PC-3 (cell line): ENCODE data around the gene C3AR1. TPM values are rescaled to one million over a fixed set of nuclear protein-coding genes. Genes with fewer than 3 reads are reported as not detected.

Source experiments
- ATAC-seq: fragments of 200-7000 bp; cut with Tn5 transposase; 2 replicates; pipeline ENCODE4 v1.9.1; 2020; ENCODE audit warnings: mild to moderate bottlenecking, moderate library complexity
- BruUV-seq: library from RNA; stranded (reverse); fragments of 400-500 nt; replicated peaks from 2 replicates; lab custom pipeline; 2021; lab: Mats Ljungman, UMichigan
- CTCF ChIA-PET: fragments of 300-600 bp; sonication (Branson Sonifier 250); formaldehyde crosslinking; loops from one replicate; lab custom pipeline; 2022; ENCODE audit warnings: antibody characterized with exemption; lab: Charles Lee
- POLR2A ChIA-PET: fragments of 300-600 bp; sonication (Branson Sonifier 250); formaldehyde crosslinking; loops from one replicate; lab custom pipeline; 2022; ENCODE audit warnings: antibody characterized with exemption; ENCODE audit not compliant: unreplicated experiment; lab: Charles Lee
- DNase-seq: peaks from one replicate; pipeline ENCODE4 v3.0.0-alpha.2; 2015
- H2AFZ ChIP-seq: fragments of 300-600 bp; sonication (generic); 2 replicates; pipeline ENCODE4 v1.6.0; 2016; ENCODE audit warnings: antibody characterized with exemption, low read length
- H3F3A ChIP-seq: fragments of 300-600 bp; sonication (generic); one replicate; pipeline ENCODE4 v1.6.0; 2017; ENCODE audit warnings: antibody characterized with exemption, low read length, control low read depth, mild to moderate bottlenecking; ENCODE audit not compliant: unreplicated experiment
- H3K27ac ChIP-seq: fragments of 300-600 bp; sonication (generic); 2 replicates; pipeline ENCODE4 v1.5.1; 2016; ENCODE audit warnings: mild to moderate bottlenecking, low read length
- H3K27me3 ChIP-seq: fragments of 300-600 bp; sonication (generic); 2 replicates; pipeline ENCODE4 v1.6.1; 2016; ENCODE audit warnings: low read length, mixed read lengths
- H3K36me3 ChIP-seq: fragments of 300-600 bp; sonication (generic); 2 replicates; pipeline ENCODE4 v1.6.1; 2016; ENCODE audit warnings: low read depth, mixed run types, low read length, mixed read lengths
- H3K4me1 ChIP-seq: fragments of 300-600 bp; sonication (generic); 2 replicates; pipeline ENCODE4 v1.5.1; 2016; ENCODE audit warnings: low read length; ENCODE audit not compliant: insufficient read depth
- H3K4me2 ChIP-seq: fragments of 300-600 bp; sonication (generic); 2 replicates; pipeline ENCODE4 v1.6.0; 2016; ENCODE audit warnings: low read length
- H3K4me3 ChIP-seq: fragments of 300-600 bp; sonication (generic); 2 replicates; pipeline ENCODE4 v1.5.1; 2016; ENCODE audit warnings: mild to moderate bottlenecking, low read length, mixed read lengths
- H3K79me2 ChIP-seq: fragments of 300-600 bp; sonication (generic); 2 replicates; pipeline ENCODE4 v1.6.1; 2017; ENCODE audit warnings: low read length, mixed read lengths
- H3K9ac ChIP-seq: fragments of 300-600 bp; sonication (generic); 2 replicates; pipeline ENCODE4 v1.6.0; 2016; ENCODE audit warnings: mild to moderate bottlenecking, low read length
- H3K9me2 ChIP-seq: fragments of 300-600 bp; sonication (generic); replicated peaks from 2 replicates; pipeline ENCODE4 v1.6.1; 2016; ENCODE audit warnings: mixed run types, low read length, mixed read lengths
- H3K9me3 ChIP-seq: fragments of 300-600 bp; sonication (generic); 2 replicates; pipeline ENCODE4 v1.6.1; 2016; ENCODE audit warnings: low read length, mixed read lengths
- H4K20me1 ChIP-seq: fragments of 300-600 bp; sonication (generic); 2 replicates; pipeline ENCODE4 v1.6.1; 2016; ENCODE audit warnings: low read length, mixed read lengths
- CTCF ChIP-seq: fragments of 300-600 bp; sonication (generic); conservative IDR thresholded peaks from 2 replicates; pipeline ENCODE4 v1.5.1; 2017; ENCODE audit warnings: antibody characterized with exemption, low read depth, mild to moderate bottlenecking, low read length
- EZH2 ChIP-seq: fragments of 300-600 bp; sonication (generic); IDR thresholded peaks from one replicate; pipeline ENCODE4 v1.6.1; 2017; ENCODE audit warnings: antibody characterized with exemption, mild to moderate bottlenecking, low read length; ENCODE audit not compliant: unreplicated experiment
- EZH2phosphoT487 ChIP-seq: fragments of 300-600 bp; sonication (generic); IDR thresholded peaks from 2 replicates; pipeline ENCODE4 v1.6.1; 2018; ENCODE audit warnings: mild to moderate bottlenecking, antibody characterized with exemption, low read length, borderline replicate concordance
- intact Hi-C: fragments of 100-400 bp; cut with micrococcal nuclease; formaldehyde crosslinking; loops from 2 replicates; pipeline ENCODE4 v1.9.0; 2023
- total RNA-seq: library from RNA; depleted of rRNA; stranded (reverse); fragments of >200 nt; gene quantifications from 2 replicates; pipeline ENCODE4 v1.2.3, GENCODE V29; 2014

The C3AR1 gene
- total RNA-seq, 1 experiment from 2014 or later = not detected

GRCh38 chr12:8081251-8081920 is 15.2 kb upstream of the C3AR1 start:
- ATAC-seq (peak; percentile 30), DNase-seq (no peak)
- Histone ChIP-seq H3K27me3 (no peaks in the 10 kb centered on the region), H3K4me2 (peak overlapping the region; percentile 95), H3F3A (no peaks in the 10 kb centered on the region), H3K79me2 (peaks cover 57% of the 10 kb centered on the region), H4K20me1 (no peaks in the 10 kb centered on the region), H2AFZ (peak overlapping the region; percentile 79), H3K9ac (peak overlapping the region; percentile 88), H3K36me3 (no peaks in the 10 kb centered on the region), H3K4me3 (peak overlapping the region; percentile 94), H3K4me1 (peaks cover 29% of the 10 kb centered on the region), H3K27ac (peak overlapping the region; percentile 79), H3K9me3 (no peaks in the 10 kb centered on the region), H3K9me2 (no peaks in the 10 kb centered on the region)
- TSS peak; percentile 95 for BruUV-seq
- TF ChIP-seq CTCF (no peak), EZH2 (no peak), EZH2phosphoT487 (no peak)
- intact Hi-C loops = no loop called here
- ChIA-PET POLR2A (no interaction called here), CTCF (no interaction called here)

DNA sequence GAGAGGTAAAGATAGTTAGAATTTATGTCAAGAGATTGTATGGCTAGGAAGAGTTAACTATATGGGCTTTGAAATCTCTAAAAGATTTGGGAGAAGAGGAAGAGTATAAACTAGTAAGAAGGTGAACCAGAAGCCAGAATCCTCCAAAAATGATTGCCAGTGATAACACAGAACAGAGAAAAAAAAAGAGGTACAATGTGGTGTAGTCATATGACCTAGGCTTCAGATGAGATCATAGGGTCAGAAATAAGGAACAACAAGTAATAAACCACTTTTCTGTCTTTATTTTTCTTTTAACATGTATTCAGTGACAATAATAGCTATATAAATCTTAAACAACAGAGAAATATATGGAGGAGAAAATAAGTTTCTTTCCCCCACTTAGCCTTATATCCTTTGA is 14.0 kb upstream of the C3AR1 start:
- peaks cover 29% of the 10 kb centered on the region for H3K4me1 ChIP-seq
- BruUV-seq = no TSS peak

More for the DNA sequence above, 14.0 kb upstream of the C3AR1 start:
- Histone ChIP-seq H3F3A (no peaks in the 10 kb centered on the region), H3K36me3 (no peaks in the 10 kb centered on the region), H3K27ac (no peak overlapping the region), H3K9me2 (no peaks in the 10 kb centered on the region), H2AFZ (no peak overlapping the region), H3K4me3 (no peak overlapping the region), H3K4me2 (peak overlapping the region; percentile 95; the same call in 1 of the 2 replicates), H3K79me2 (peaks cover 44% of the 10 kb centered on the region), H3K27me3 (no peaks in the 10 kb centered on the region), H4K20me1 (no peaks in the 10 kb centered on the region), H3K9me3 (no peaks in the 10 kb centered on the region), H3K9ac (no peak overlapping the region)
- DNase-seq (no peak), ATAC-seq (no peak)
- ChIA-PET POLR2A (no interaction called here), CTCF (no interaction called here)
- intact Hi-C loops = no loop called here
- TF ChIP-seq EZH2phosphoT487 = no peak
- TF ChIP-seq EZH2 = no peak
- TF ChIP-seq CTCF = no peak
